ENCODE data around the gene SOD3. TPM values are rescaled to one million over a fixed set of nuclear protein-coding genes. Genes with fewer than 3 reads are reported as not detected.

Gene SOD3
- total RNA-seq (2021; fragmentation: NEBNext Ultra II Directional; extraction: Animal tissue kit (Norgen Biotek cat#: 25700)): 10 to 100 TPM; 13.9 to 18.5 (median 16.9) TPM
- long read RNA-seq, partial matches to known transcripts: 0 of 5 reads
- long read RNA-seq, other reads (novel, unspliced or antisense): 2 of 5 reads

- H3K4me3 Mint-ChIP-seq: peak within 1 kb of the TSS; percentile 88
- H3K9me3 Mint-ChIP-seq: no peaks in the 10 kb centered on the region
- no peaks in the 10 kb centered on the region for H3K36me3 Mint-ChIP-seq (ENCODE audit: low read depth)
- TF ChIP-seq CTCF (IDR thresholded peaks at IDR 0.05): no peak
- peaks cover 28% of the 10 kb centered on the region for H3K4me1 Mint-ChIP-seq (ENCODE audit: low read depth)
- peaks cover 5% of the 10 kb centered on the region for H3K27me3 Mint-ChIP-seq (ENCODE audit: insufficient read depth)
- peak within 1 kb of the TSS; percentile 86 for H3K27ac Mint-ChIP-seq
- DNase-seq: peak; percentile 88
Measured at GRCh38 chr4:24794916-24795665, at the start of gene SOD3. SOD3 (plus strand) TSS chr4:24795573; CDS start chr4:24799522, 3,949 bp downstream.

GRCh38 chr4:24747234-24747975, 48.0 kb upstream of the SOD3 start:
- DNase-seq: peak; percentile 68
- Mint-ChIP-seq H3K36me3 (ENCODE audit: low read depth) (peaks cover 4% of the 10 kb centered on the region; the same call in 1 of the 2 replicates), H3K4me1 (ENCODE audit: low read depth) (peaks cover 43% of the 10 kb centered on the region), H3K27ac (peak overlapping the region; percentile 23; the same call in 1 of the 2 replicates), H3K4me3 (no peak overlapping the region), H3K27me3 (ENCODE audit: insufficient read depth) (peaks cover 6% of the 10 kb centered on the region), H3K9me3 (no peaks in the 10 kb centered on the region)
- no peak for TF ChIP-seq CTCF (IDR thresholded peaks at IDR 0.05)

GRCh38 chr4:24748023-24748422, 47.4 kb upstream of the SOD3 start:
- Mint-ChIP-seq H3K36me3 (ENCODE audit: low read depth) (peaks cover 4% of the 10 kb centered on the region; the same call in 1 of the 2 replicates), H3K27me3 (ENCODE audit: insufficient read depth) (peaks cover 5% of the 10 kb centered on the region), H3K4me3 (no peak overlapping the region), H3K27ac (peak overlapping the region; percentile 23; the same call in 1 of the 2 replicates), H3K4me1 (ENCODE audit: low read depth) (peaks cover 42% of the 10 kb centered on the region), H3K9me3 (no peaks in the 10 kb centered on the region)
- no peak for TF ChIP-seq CTCF (IDR thresholded peaks at IDR 0.05)
- no peak for DNase-seq

- Mint-ChIP-seq H3K36me3 (ENCODE audit: low read depth) (peaks cover 2% of the 10 kb centered on the region; the same call in 1 of the 2 replicates), H3K27me3 (ENCODE audit: insufficient read depth) (peaks cover 3% of the 10 kb centered on the region), H3K27ac (no peak overlapping the region), H3K4me1 (ENCODE audit: low read depth) (peaks cover 44% of the 10 kb centered on the region), H3K9me3 (no peaks in the 10 kb centered on the region), H3K4me3 (no peak overlapping the region)
- TF ChIP-seq CTCF (IDR thresholded peaks at IDR 0.05): no peak
- no peak for DNase-seq
Measured at GRCh38 chr4:24748758-24749350, 46.5 kb upstream of the SOD3 start.

- peaks cover 2% of the 10 kb centered on the region for H3K27me3 Mint-ChIP-seq (ENCODE audit: insufficient read depth)
- no peak for DNase-seq
- TF ChIP-seq CTCF (IDR thresholded peaks at IDR 0.05): no peak
- H3K4me3 Mint-ChIP-seq: no peak overlapping the region
- peaks cover 49% of the 10 kb centered on the region for H3K4me1 Mint-ChIP-seq (ENCODE audit: low read depth)
- H3K36me3 Mint-ChIP-seq (ENCODE audit: low read depth): no peaks in the 10 kb centered on the region
- no peak overlapping the region for H3K27ac Mint-ChIP-seq
- H3K9me3 Mint-ChIP-seq: no peaks in the 10 kb centered on the region
Measured at GRCh38 chr4:24750106-24750505, 45.3 kb upstream of the SOD3 start.

Data from HFFc6 (cell line).